Activated CD4-positive, alpha-beta T cell treated with anti-CD3 and anti-CD28 coated beads for 36 hours (primary cell): ENCODE measurements around the gene ZNF322. TPM values are rescaled to one million over a fixed set of nuclear protein-coding genes. Genes with fewer than 3 reads are reported as not detected.

Source experiments
- ATAC-seq: fragments of 200-7000 bp; cut with Tn5 transposase; one replicate; pipeline ENCODE4 v1.10.0; 2021; ENCODE audit warnings: mild to moderate bottlenecking, moderate library complexity
- CTCF ChIA-PET: fragments of 350-600 bp; sonication (Branson Sonifier 250); formaldehyde crosslinking; loops from one replicate; lab custom pipeline; 2021; ENCODE audit warnings: antibody characterized with exemption; lab: Charles Lee
- POLR2A ChIA-PET: fragments of 350-600 bp; sonication (Branson Sonifier 250); formaldehyde crosslinking; loops from one replicate; lab custom pipeline; 2021; ENCODE audit warnings: antibody characterized with exemption, inconsistent platforms; lab: Charles Lee
- DNase-seq: peaks from one replicate; pipeline ENCODE4 v3.0.0-alpha.2; 2020
- H3K27ac Mint-ChIP-seq: one replicate; pipeline ENCODE4 v1.8.0; 2021; ENCODE audit warnings: mixed read lengths
- H3K27me3 Mint-ChIP-seq: one replicate; pipeline ENCODE4 v1.8.0; 2021; ENCODE audit warnings: mixed read lengths
- H3K36me3 Mint-ChIP-seq: one replicate; pipeline ENCODE4 v1.8.0; 2021; ENCODE audit warnings: low read depth, mixed read lengths
- H3K4me1 Mint-ChIP-seq: one replicate; pipeline ENCODE4 v1.8.0; 2021; ENCODE audit warnings: mixed read lengths
- H3K4me3 Mint-ChIP-seq: one replicate; pipeline ENCODE4 v1.8.0; 2021; ENCODE audit warnings: mild to moderate bottlenecking, moderate library complexity, mixed read lengths
- H3K9me3 Mint-ChIP-seq: one replicate; pipeline ENCODE4 v1.8.0; 2021; ENCODE audit warnings: low read depth, mixed read lengths
- intact Hi-C, 2 experiments: fragments of 100-400 bp; cut with DNase I in 1 of 2; cut with micrococcal nuclease in 1 of 2; formaldehyde crosslinking; loops; one replicate each; pipeline versions ENCODE4 v1.14.2 to v1.15.1; 2022 to 2024; cut with DNase I, micrococcal nuclease
- total RNA-seq, 2 experiments: library from RNA; stranded (reverse); gene quantifications; one replicate each; pipeline ENCODE4 v1.2.3, GENCODE V29; 2021

ZNF322 gene
- total RNA-seq, 2 experiments from 2014 or later, result 5.2 to 8.4 TPM

GRCh38 chr6:26611599-26611998, 47.9 kb downstream of the ZNF322 start:
- Mint-ChIP-seq H3K9me3 (no peaks in the 10 kb centered on the region), H3K27ac (no peak overlapping the region), H3K27me3 (peaks cover 22% of the 10 kb centered on the region), H3K36me3 (no peaks in the 10 kb centered on the region), H3K4me1 (peaks cover 27% of the 10 kb centered on the region), H3K4me3 (no peak overlapping the region)
- ChIA-PET CTCF (interaction anchor here (0.6 kb wide), 1 partner anchor 48 kb away, joined by 3 read pairs; no protein-coding TSS in a partner anchor), POLR2A (no interaction called here)
- intact Hi-C loops, result loop anchor here in 1 of 2 experiments (5.0 kb wide), 1 partner anchor 486 kb away; no protein-coding TSS in a partner anchor
- DNase-seq, result no peak
- ATAC-seq, result no peak

DNA sequence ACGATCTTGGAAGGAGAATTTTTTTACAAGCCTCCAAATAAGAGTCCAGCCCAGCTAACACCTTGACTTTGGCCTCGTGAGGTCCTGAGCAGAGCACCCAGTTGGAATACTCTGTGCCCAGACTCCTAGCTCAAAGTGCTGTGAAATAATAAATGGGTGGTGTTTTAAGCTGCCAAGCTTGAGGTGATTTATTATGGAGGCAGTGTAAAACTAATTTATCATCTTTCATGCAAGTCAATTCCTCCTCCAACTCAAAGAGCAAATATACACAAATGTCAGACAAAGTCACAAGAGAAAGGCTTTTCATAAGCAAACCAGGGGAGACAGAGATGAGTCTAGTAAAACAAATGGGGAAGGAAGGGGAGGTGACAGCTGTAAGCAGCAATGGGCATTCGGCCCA, 50.1 kb downstream of the ZNF322 start:
- H3K4me3 Mint-ChIP-seq, result no peak overlapping the region
- ChIA-PET POLR2A (no interaction called here), CTCF (no interaction called here)
- H3K27ac Mint-ChIP-seq, result no peak overlapping the region
- ATAC-seq, result no peak
- H3K27me3 Mint-ChIP-seq, result peaks cover 9% of the 10 kb centered on the region
- no peaks in the 10 kb centered on the region for H3K36me3 Mint-ChIP-seq
- H3K9me3 Mint-ChIP-seq, result no peaks in the 10 kb centered on the region
- DNase-seq, result no peak
- intact Hi-C loops, result no loop called here
- peaks cover 24% of the 10 kb centered on the region for H3K4me1 Mint-ChIP-seq

DNA sequence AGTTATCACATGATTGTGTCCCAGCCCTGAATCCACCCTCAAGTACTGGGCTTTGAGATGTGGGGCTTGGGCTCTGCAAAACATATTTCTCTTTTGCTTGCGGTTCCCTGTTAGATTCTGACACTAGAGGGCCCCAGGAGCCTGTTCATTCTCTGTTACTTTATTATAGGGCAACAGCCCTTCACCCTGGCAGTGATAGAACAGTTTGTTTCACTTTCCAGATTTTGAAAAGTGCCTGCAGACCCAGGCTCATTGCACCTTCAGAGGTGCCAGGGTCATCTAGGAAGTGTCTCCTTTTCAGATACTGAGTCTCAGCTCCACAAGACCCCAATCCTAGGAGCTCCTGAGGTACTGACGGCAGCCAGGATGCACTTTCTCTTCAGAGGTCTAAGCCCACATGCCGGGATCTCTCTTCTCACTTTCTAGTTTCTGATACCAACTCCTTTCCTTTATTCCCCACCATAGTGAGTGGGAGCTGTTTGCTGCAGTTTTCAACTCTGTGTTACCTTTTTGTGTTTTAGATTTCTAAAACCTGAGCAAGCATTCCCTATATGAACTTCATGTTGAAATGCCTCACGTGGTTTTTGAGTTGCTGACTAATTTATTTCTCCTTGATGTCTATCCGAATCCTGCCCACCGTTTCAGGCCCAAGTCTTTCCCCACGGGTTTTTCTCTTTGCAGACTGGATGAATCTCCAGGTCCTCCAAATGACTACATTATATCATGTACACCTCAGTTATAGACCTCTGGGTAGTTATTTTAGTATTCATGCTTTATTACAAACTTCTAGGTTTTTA, 51.9 kb downstream of the ZNF322 start:
- ATAC-seq (peak; percentile 91), DNase-seq (peak; percentile 74)
- Mint-ChIP-seq H3K27me3 (no peaks in the 10 kb centered on the region), H3K4me1 (peaks cover 26% of the 10 kb centered on the region), H3K36me3 (no peaks in the 10 kb centered on the region), H3K4me3 (peak overlapping the region; percentile 50), H3K27ac (peak overlapping the region; percentile 59), H3K9me3 (no peaks in the 10 kb centered on the region)
- ChIA-PET POLR2A (no interaction called here), CTCF (interaction anchor here (0.7 to 1.6 kb wide), 3 partner anchors 11 to 535 kb away, joined by 3 to 5 read pairs (median 4); no protein-coding TSS in a partner anchor)
- intact Hi-C loops, result loop anchor here (1.0 to 2.0 kb wide), 2 partner anchors 472 to 519 kb away; no protein-coding TSS in a partner anchor

DNA sequence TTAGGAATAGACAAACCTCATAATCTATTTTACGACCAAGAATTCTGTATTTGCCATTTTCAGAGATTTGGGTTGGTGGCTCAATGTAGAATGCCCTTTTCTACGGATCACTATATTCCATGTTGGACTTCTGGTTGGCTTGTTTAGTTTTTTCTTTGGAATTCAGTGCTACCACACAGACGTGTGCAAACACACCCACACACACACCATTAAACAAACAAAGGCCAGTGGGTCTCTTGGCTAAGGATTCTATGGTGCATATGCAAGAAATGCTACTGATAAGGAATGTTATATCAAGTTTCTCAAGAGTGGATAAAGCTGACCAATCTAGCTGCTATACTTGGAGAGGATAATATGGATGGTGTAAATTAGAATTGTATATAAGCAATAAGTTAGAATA, 54.7 kb downstream of the ZNF322 start:
- no peak overlapping the region for H3K27ac Mint-ChIP-seq
- no peaks in the 10 kb centered on the region for H3K27me3 Mint-ChIP-seq
- no peaks in the 10 kb centered on the region for H3K36me3 Mint-ChIP-seq
- ChIA-PET POLR2A (no interaction called here), CTCF (interaction anchor here (0.6 kb wide), 2 partner anchors 9 to 26 kb away, joined by 3 read pairs; no protein-coding TSS in a partner anchor)
- ATAC-seq, result no peak
- peaks cover 45% of the 10 kb centered on the region for H3K4me1 Mint-ChIP-seq
- DNase-seq, result no peak
- no peaks in the 10 kb centered on the region for H3K9me3 Mint-ChIP-seq
- no peak overlapping the region for H3K4me3 Mint-ChIP-seq
- intact Hi-C loops, result no loop called here

GRCh38 chr6:26604026-26604425, 55.5 kb downstream of the ZNF322 start:
- CTCF ChIA-PET, result no interaction called here
- peak overlapping the region; percentile 52 for H3K27ac Mint-ChIP-seq
- POLR2A ChIA-PET, result no interaction called here
- ATAC-seq (no peak), DNase-seq (no peak)
- H3K27me3 Mint-ChIP-seq, result no peaks in the 10 kb centered on the region
- H3K36me3 Mint-ChIP-seq, result peaks cover 7% of the 10 kb centered on the region
- peaks cover 52% of the 10 kb centered on the region for H3K4me1 Mint-ChIP-seq
- H3K4me3 Mint-ChIP-seq, result no peak overlapping the region
- no peaks in the 10 kb centered on the region for H3K9me3 Mint-ChIP-seq
- intact Hi-C loops, result no loop called here

DNA sequence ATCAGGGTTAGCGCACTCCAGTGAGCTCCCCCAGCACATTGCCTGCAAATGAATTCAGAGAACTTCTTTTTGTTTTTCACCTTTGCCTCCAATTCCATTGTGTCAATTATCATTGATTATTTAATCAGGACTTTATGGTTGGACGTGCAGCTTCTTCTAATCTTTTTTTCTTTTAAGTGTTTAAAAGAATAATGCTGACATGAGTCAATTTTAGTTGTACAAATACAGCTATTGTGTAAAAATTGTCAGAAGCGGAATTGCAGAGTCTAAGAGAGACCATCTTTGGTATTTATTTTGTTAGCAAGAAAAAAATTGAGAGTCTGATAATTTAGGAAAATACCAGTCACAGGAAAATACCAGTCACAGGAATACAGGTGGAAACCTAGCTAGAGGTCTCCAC, 57.3 kb downstream of the ZNF322 start:
- peaks cover 58% of the 10 kb centered on the region for H3K4me1 Mint-ChIP-seq
- POLR2A ChIA-PET, result no interaction called here
- ATAC-seq (no peak), DNase-seq (no peak)
- no peaks in the 10 kb centered on the region for H3K9me3 Mint-ChIP-seq
- H3K36me3 Mint-ChIP-seq, result peaks cover 21% of the 10 kb centered on the region
- intact Hi-C loops, result no loop called here
- H3K4me3 Mint-ChIP-seq, result no peak overlapping the region
- no peaks in the 10 kb centered on the region for H3K27me3 Mint-ChIP-seq
- no peak overlapping the region for H3K27ac Mint-ChIP-seq
- CTCF ChIA-PET, result interaction anchor here (0.6 kb wide), 1 partner anchor 476 kb away, joined by 3 read pairs; no protein-coding TSS in a partner anchor

DNA sequence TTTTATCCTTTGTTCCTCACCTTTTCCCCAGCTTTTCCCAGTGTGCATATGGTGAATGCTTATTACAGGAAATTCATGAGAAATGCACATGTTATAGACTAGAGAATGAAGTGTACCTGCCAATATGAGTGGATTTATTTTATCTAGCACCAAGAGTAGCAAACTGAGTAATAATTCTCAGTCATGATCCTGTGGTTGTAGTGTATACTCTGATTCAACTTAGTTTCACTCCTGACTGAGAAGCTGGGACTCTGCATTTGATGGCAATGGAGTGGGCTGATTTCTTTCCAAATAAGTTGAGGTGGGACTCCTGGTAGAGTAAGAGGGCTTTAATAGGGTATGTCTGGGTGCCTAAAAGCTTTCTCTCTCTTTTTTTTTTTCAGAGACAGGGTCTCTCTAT, 58.8 kb downstream of the ZNF322 start:
- Mint-ChIP-seq H3K27me3 (no peaks in the 10 kb centered on the region), H3K27ac (peak overlapping the region; percentile 86), H3K9me3 (no peaks in the 10 kb centered on the region), H3K4me3 (peak overlapping the region; percentile 4), H3K4me1 (peaks cover 57% of the 10 kb centered on the region), H3K36me3 (peaks cover 21% of the 10 kb centered on the region)
- ATAC-seq, result peak; percentile 59
- intact Hi-C loops, result no loop called here
- DNase-seq, result no peak
- CTCF ChIA-PET, result interaction anchor here (0.5 to 1.1 kb wide), 6 partner anchors 11 to 573 kb away, joined by 3 to 5 read pairs (median 3); no protein-coding TSS in a partner anchor
- POLR2A ChIA-PET, result interaction anchor here (0.7 to 1.5 kb wide), 3 partner anchors 413 to 1209 kb away, joined by 3 to 8 read pairs (median 5); a partner anchor contains a TSS

DNA sequence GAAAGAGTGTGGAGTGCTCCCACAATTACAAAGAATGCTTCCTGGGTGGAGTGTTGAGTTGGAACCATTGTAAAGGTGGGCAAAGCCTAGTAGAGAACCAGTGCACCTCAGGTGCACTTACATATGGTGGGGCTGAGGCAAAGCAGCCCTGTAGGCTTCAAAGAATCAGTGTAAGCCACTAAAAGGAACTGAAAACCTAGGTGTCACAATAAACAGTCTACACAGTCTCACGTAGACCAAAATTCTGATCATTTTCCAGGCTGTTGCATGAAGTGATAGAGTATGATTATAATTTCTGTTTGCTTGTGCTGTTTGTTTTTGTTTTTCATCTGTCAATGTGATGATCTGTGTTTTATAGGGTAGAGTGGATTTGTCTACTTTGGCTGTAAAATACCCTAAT, 60.0 kb downstream of the ZNF322 start:
- no peak for DNase-seq
- no peaks in the 10 kb centered on the region for H3K27me3 Mint-ChIP-seq
- H3K9me3 Mint-ChIP-seq, result no peaks in the 10 kb centered on the region
- ATAC-seq, result no peak
- CTCF ChIA-PET, result no interaction called here
- intact Hi-C loops, result loop anchor here (5.0 kb wide), 3 partner anchors 533 to 1088 kb away; a partner anchor contains a TSS
- H3K4me1 Mint-ChIP-seq, result peaks cover 59% of the 10 kb centered on the region
- peaks cover 21% of the 10 kb centered on the region for H3K36me3 Mint-ChIP-seq
- POLR2A ChIA-PET, result interaction anchor here (1.5 kb wide), 1 partner anchor 533 kb away, joined by 5 read pairs; a partner anchor contains a TSS
- H3K4me3 Mint-ChIP-seq, result peak overlapping the region; percentile 18
- H3K27ac Mint-ChIP-seq, result peak overlapping the region; percentile 78

- CTCF ChIA-PET, result no interaction called here
- Mint-ChIP-seq H3K27me3 (peaks cover 1% of the 10 kb centered on the region), H3K4me3 (peak overlapping the region; percentile 18), H3K27ac (peak overlapping the region; percentile 78), H3K36me3 (peaks cover 21% of the 10 kb centered on the region), H3K9me3 (no peaks in the 10 kb centered on the region), H3K4me1 (peaks cover 55% of the 10 kb centered on the region)
- no peak for DNase-seq
- POLR2A ChIA-PET, result no interaction called here
- intact Hi-C loops, result loop anchor here (5.0 kb wide), 3 partner anchors 533 to 1088 kb away; a partner anchor contains a TSS
- ATAC-seq, result no peak
These were observed 60.4 kb downstream of the ZNF322 start for GRCh38 chr6:26599134-26599533.

DNA sequence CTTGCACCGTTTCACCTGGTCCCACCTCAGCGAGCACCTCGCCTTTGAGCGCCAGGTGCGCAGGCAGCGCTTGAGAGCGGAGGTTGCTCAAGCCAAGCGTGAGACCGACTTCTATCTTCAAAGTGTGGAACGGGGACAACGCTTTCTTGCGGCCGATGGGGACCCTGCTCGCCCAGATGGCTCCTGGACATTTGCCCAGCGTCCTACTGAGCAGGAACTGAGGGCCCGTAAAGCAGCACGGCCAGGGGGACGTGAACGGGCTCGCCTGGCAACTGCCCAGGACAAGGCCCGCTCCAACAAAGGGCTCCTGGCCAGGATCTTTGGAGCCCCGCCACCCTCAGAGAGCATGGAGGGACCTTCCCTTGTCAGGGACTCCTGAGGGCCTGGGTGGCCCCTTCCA, 61.3 kb downstream of the ZNF322 start:
- Mint-ChIP-seq H3K27me3 (peaks cover 8% of the 10 kb centered on the region), H3K36me3 (peaks cover 21% of the 10 kb centered on the region)
- intact Hi-C loops, result loop anchor here (5.0 kb wide), 3 partner anchors 534 to 1089 kb away; a partner anchor contains a TSS

GRCh38 chr6:26597821-26598220, 61.7 kb downstream of the ZNF322 start:
- peaks cover 21% of the 10 kb centered on the region for H3K36me3 Mint-ChIP-seq
- no peak overlapping the region for H3K27ac Mint-ChIP-seq
- peaks cover 10% of the 10 kb centered on the region for H3K27me3 Mint-ChIP-seq
- ChIA-PET POLR2A (interaction anchor here (0.6 kb wide), 1 partner anchor 568 kb away, joined by 5 read pairs; no protein-coding TSS in a partner anchor), CTCF (no interaction called here)
- peaks cover 46% of the 10 kb centered on the region for H3K4me1 Mint-ChIP-seq
- ATAC-seq (no peak), DNase-seq (no peak)
- no peak overlapping the region for H3K4me3 Mint-ChIP-seq
- H3K9me3 Mint-ChIP-seq, result no peaks in the 10 kb centered on the region
- intact Hi-C loops, result loop anchor here (2.0 to 5.0 kb wide), 5 partner anchors 61 to 1089 kb away; partner anchors contain the start of gene ZNF322 (in 1 of the 2)

More for the DNA sequence above, 61.3 kb downstream of the ZNF322 start:
- no peak overlapping the region for H3K27ac Mint-ChIP-seq
- no peak for DNase-seq
- peaks cover 46% of the 10 kb centered on the region for H3K4me1 Mint-ChIP-seq
- POLR2A ChIA-PET, result no interaction called here
- H3K4me3 Mint-ChIP-seq, result no peak overlapping the region
- H3K9me3 Mint-ChIP-seq, result no peaks in the 10 kb centered on the region
- CTCF ChIA-PET, result no interaction called here
- ATAC-seq, result no peak
